GM12878 (cell line): ENCODE data around the gene NPAS3. TPM values are rescaled to one million over a fixed set of nuclear protein-coding genes. Genes with fewer than 3 reads are reported as not detected.

ENCODE experiments used
- ATAC-seq: fragments of 200-7000 bp; cut with Tn5 transposase; 3 replicates; pipeline ENCODE4 v1.9.1; 2020; ENCODE audit warnings: mild to moderate bottlenecking, moderate library complexity
- BruUV-seq: library from RNA; stranded (reverse); fragments of 400-500 nt; replicated peaks from 2 replicates; lab custom pipeline; 2021; lab: Mats Ljungman, UMichigan
- CTCF ChIA-PET: fragments of 300-600 bp; sonication (Branson Sonifier 250); formaldehyde crosslinking; extraction: SDS; loops from one replicate; lab custom pipeline; 2021; ENCODE audit warnings: inconsistent platforms; lab: Yijun Ruan, JAX
- POLR2A ChIA-PET: fragments of 350-600 bp; formaldehyde crosslinking; extraction: SDS; loops from one replicate; lab custom pipeline; 2021; ENCODE audit warnings: inconsistent platforms; lab: Charles Lee
- RAD21 ChIA-PET: fragments of 300-600 bp; sonication (Branson Sonifier 250); formaldehyde crosslinking; loops from one replicate; lab custom pipeline; 2023; ENCODE audit warnings: antibody characterized with exemption; ENCODE audit not compliant: unreplicated experiment; lab: Charles Lee
- SMC1A ChIA-PET: fragments of 300-600 bp; sonication (Branson Sonifier 250); formaldehyde crosslinking; loops from one replicate; lab custom pipeline; 2023; ENCODE audit not compliant: unreplicated experiment, uncharacterized antibody; lab: Charles Lee
- DNase-seq: peaks from one replicate; pipeline ENCODE4 v3.0.0-alpha.2; 2011; ENCODE audit warnings: low read depth, low spot score
- FAIRE-seq: peaks from 3 replicates; lab custom pipeline; 2011; peaks lifted over from hg19 to GRCh38; lab: Jason Lieb, UNC
- H2AFZ ChIP-seq: 2 replicates; pipeline ENCODE4 v1.6.0; 2011; ENCODE audit warnings: low read depth, low read length, control low read depth; ENCODE audit not compliant: control insufficient read depth
- H3K27ac ChIP-seq: 2 replicates; pipeline ENCODE4 v1.5.1; 2011; ENCODE audit warnings: control low read depth; ENCODE audit not compliant: control insufficient read depth, insufficient read depth
- H3K27me3 ChIP-seq, 2 experiments: replicated peaks in 1 of 2; 2 replicates each; pipeline versions ENCODE4 v1.6.0 to v1.6.1; 2011; ENCODE audit warnings: low read length in 1 of 2; ENCODE audit not compliant: control insufficient read depth in 2 of 2, insufficient read depth in 2 of 2
- H3K36me3 ChIP-seq, 2 experiments: 2 replicates each; pipeline ENCODE4 v1.5.1; 2011; ENCODE audit warnings: low read length in 1 of 2; ENCODE audit not compliant: control insufficient read depth in 2 of 2, insufficient read depth in 2 of 2
- H3K4me1 ChIP-seq: 2 replicates; pipeline ENCODE4 v1.6.1; 2011; ENCODE audit warnings: mild to moderate bottlenecking, low read length, moderate library complexity, mixed read lengths; ENCODE audit not compliant: control insufficient read depth, insufficient read depth
- H3K4me2 ChIP-seq: 2 replicates; pipeline ENCODE4 v1.6.0; 2011; ENCODE audit warnings: control low read depth; ENCODE audit not compliant: control insufficient read depth, insufficient read depth
- H3K4me3 ChIP-seq: fragments of 200-600 bp; sonication (generic); 2 replicates; pipeline ENCODE4 v1.5.1; 2016
- H3K79me2 ChIP-seq: 2 replicates; pipeline ENCODE4 v1.6.0; 2011; ENCODE audit warnings: low read length; ENCODE audit not compliant: control insufficient read depth, insufficient read depth
- H3K9ac ChIP-seq: 2 replicates; pipeline ENCODE4 v1.8.0; 2011; ENCODE audit warnings: low read length, control low read depth, mixed read lengths; ENCODE audit not compliant: control insufficient read depth, insufficient read depth
- H3K9me3 ChIP-seq: replicated peaks from 3 replicates; pipeline ENCODE4 v1.5.1; 2011; ENCODE audit warnings: mild to moderate bottlenecking, low read length; ENCODE audit not compliant: control insufficient read depth, insufficient read depth
- H4K20me1 ChIP-seq: 2 replicates; pipeline ENCODE4 v1.6.0; 2011; ENCODE audit not compliant: control insufficient read depth, insufficient read depth
- CBX5 ChIP-seq: sonication (generic); IDR thresholded peaks from 2 replicates; pipeline ENCODE4 v1.6.1; 2016; ENCODE audit warnings: low read depth, moderate library complexity, mild to moderate bottlenecking, inconsistent platforms
- EED ChIP-seq: sonication (generic); IDR thresholded peaks from 2 replicates; pipeline ENCODE4 v1.6.1; 2016; ENCODE audit warnings: antibody characterized with exemption, low read depth
- FOS ChIP-seq: IDR thresholded peaks from 3 replicates; pipeline ENCODE4 v1.6.1; 2011; ENCODE audit warnings: borderline replicate concordance; ENCODE audit not compliant: insufficient read length; ENCODE audit errors: extremely low read depth
- GABPA ChIP-seq: IDR thresholded peaks from 2 replicates; pipeline ENCODE4 v1.6.1; 2014; ENCODE audit warnings: antibody characterized with exemption, low read depth, mild to moderate bottlenecking, inconsistent platforms
- HCFC1 ChIP-seq: fragments of 150-350 bp; IDR thresholded peaks from 2 replicates; pipeline ENCODE4 v1.6.1; 2014; ENCODE audit warnings: low read length
- JUNB ChIP-seq: IDR thresholded peaks from 2 replicates; pipeline ENCODE4 v1.6.1; 2016; ENCODE audit warnings: antibody characterized with exemption, mild to moderate bottlenecking
- PAX5 ChIP-seq: IDR thresholded peaks from 2 replicates; pipeline ENCODE4 v1.6.1; 2011; ENCODE audit warnings: low read depth, low read length, borderline replicate concordance
- PAX8 ChIP-seq: fragments of 450-650 bp; IDR thresholded peaks from 2 replicates; pipeline ENCODE4 v1.6.1; 2017; ENCODE audit warnings: mild to moderate bottlenecking, moderate library complexity
- RAD21 ChIP-seq: IDR thresholded peaks from 2 replicates; pipeline ENCODE4 v1.6.1; 2011; ENCODE audit warnings: mild to moderate bottlenecking, low read depth, low read length, moderate library complexity; ENCODE audit not compliant: insufficient read depth
- RCOR1 ChIP-seq: conservative IDR thresholded peaks from 2 replicates; pipeline ENCODE4 v1.6.1; 2012; ENCODE audit warnings: low read depth, low read length, improper control_type of control experiment
- RUNX3 ChIP-seq: IDR thresholded peaks from 2 replicates; pipeline ENCODE4 v1.6.1; 2012; ENCODE audit warnings: low read length, inconsistent platforms
- SIX5 ChIP-seq: IDR thresholded peaks from 2 replicates; pipeline ENCODE4 v1.6.1; 2011; ENCODE audit warnings: mild to moderate bottlenecking, low read depth, low read length, moderate library complexity; ENCODE audit not compliant: severe bottlenecking
- SMAD5 ChIP-seq: IDR thresholded peaks from 2 replicates; pipeline ENCODE4 v1.6.1; 2016; ENCODE audit warnings: antibody characterized with exemption, low read depth
- SP1 ChIP-seq: IDR thresholded peaks from one replicate; pipeline ENCODE4 v1.6.1; 2011; ENCODE audit warnings: low read depth, low read length
- SREBF1 ChIP-seq: IDR thresholded peaks from 2 replicates; pipeline ENCODE4 v1.6.1; 2012; ENCODE audit warnings: mild to moderate bottlenecking, low read length
- SREBF2 ChIP-seq: IDR thresholded peaks from 2 replicates; pipeline ENCODE4 v1.6.1; 2012; ENCODE audit warnings: mild to moderate bottlenecking, low read length
- SUZ12 ChIP-seq: fragments of 200-600 bp; sonication (generic); IDR thresholded peaks from one replicate; pipeline ENCODE4 v1.6.1; 2018; ENCODE audit warnings: antibody characterized with exemption, mild to moderate bottlenecking; ENCODE audit not compliant: unreplicated experiment
- TAF1 ChIP-seq: IDR thresholded peaks from 2 replicates; pipeline ENCODE4 v1.6.1; 2011; ENCODE audit warnings: mild to moderate bottlenecking, low read depth, low read length, borderline replicate concordance
- TARDBP ChIP-seq: IDR thresholded peaks from 2 replicates; pipeline ENCODE4 v1.6.1; 2016; ENCODE audit warnings: borderline replicate concordance
- ZNF24 ChIP-seq: fragments of 450-650 bp; IDR thresholded peaks from 2 replicates; pipeline ENCODE4 v1.6.1; 2017; ENCODE audit warnings: antibody characterized with exemption, mild to moderate bottlenecking
- ZZZ3 ChIP-seq: IDR thresholded peaks from 2 replicates; pipeline ENCODE4 v1.6.1; 2011; ENCODE audit warnings: low read depth; ENCODE audit not compliant: control insufficient read depth, insufficient read length
- WGBS: methylation state at CpG from one replicate; pipeline ENCODE4 v1.1.6; 2016; ENCODE audit warnings: low lambda C conversion rate; ENCODE audit not compliant: insufficient replicate concordance, insufficient coverage; ENCODE audit errors: missing lambda C conversion rate; 5-methylcytosine and 5-hydroxymethylcytosine counted together
- in situ Hi-C: fragments of 300-500 bp; cut with MboI; formaldehyde crosslinking; loops from 9 replicates; pipeline ENCODE4 v1.14.3; 2018; ENCODE audit warnings: mixed read lengths
- intact Hi-C: fragments of 100-400 bp; cut with micrococcal nuclease; formaldehyde crosslinking; loops from one replicate; pipeline ENCODE4 v1.14.2; 2022; ENCODE audit not compliant: unreplicated experiment
- polyA plus RNA-seq, 11 experiments: library from polyadenylated mRNA; depleted of rRNA in 4 of 11; unstranded in 6 of 11; stranded (reverse) in 5 of 11; fragments of >200 nt; fragmentation: Nextera tagmentation in 4 of 11; fragmentation: Illumina TruSeq in 1 of 11; extraction: Ambion mirVana in 4 of 11; extraction: Trizol in 1 of 11; gene quantifications; 1 replicate in 1 of 11; 2 replicates in 10 of 11; pipeline versions ENCODE4 v1.2.1 to v1.2.3, GENCODE V29; 2011 to 2016; ENCODE audit warnings: inconsistent platforms in 2 of 11, missing spikeins in 2 of 11, low read depth in 1 of 11
- total RNA-seq, 4 experiments: library from RNA; depleted of rRNA in 3 of 4; stranded (reverse); fragments of >200 nt in 3 of 4; fragmentation: Illumina TruSeq in 1 of 4; extraction: Trizol in 1 of 4; gene quantifications; 2 replicates each; pipeline versions ENCODE4 v1.2.1 to v1.2.3, GENCODE V29; 2013 to 2021
- TF ChIP-seq, protein P1 (sequence below): IDR thresholded peaks from 2 replicates; pipeline ENCODE4 v1.6.1; 2011; ENCODE audit warnings: low read depth, mild to moderate bottlenecking, low read length, moderate library complexity, borderline replicate concordance; ENCODE audit errors: extremely low read depth
- TF ChIP-seq, protein P2 (sequence below): fragments of 450-650 bp; IDR thresholded peaks from 2 replicates; pipeline ENCODE4 v1.6.1; 2017; ENCODE audit warnings: mild to moderate bottlenecking, low read depth, inconsistent platforms; ENCODE audit not compliant: poor library complexity, severe bottlenecking
- TF ChIP-seq, protein P3 (sequence below): IDR thresholded peaks from 2 replicates; pipeline ENCODE4 v1.6.1; 2011; ENCODE audit warnings: borderline replicate concordance, low read depth, mild to moderate bottlenecking, moderate library complexity, mixed read lengths, low read length; ENCODE audit not compliant: insufficient read depth; ENCODE audit errors: extremely low read length

NPAS3 gene
- total and polyA plus RNA-seq, 10 of the 15 experiments (the other 5 are each of a cell fraction or from before 2014, with no cell fraction given) = under 0.01 to 2.7 (median 0.03) TPM; not detected in 6

DNA sequence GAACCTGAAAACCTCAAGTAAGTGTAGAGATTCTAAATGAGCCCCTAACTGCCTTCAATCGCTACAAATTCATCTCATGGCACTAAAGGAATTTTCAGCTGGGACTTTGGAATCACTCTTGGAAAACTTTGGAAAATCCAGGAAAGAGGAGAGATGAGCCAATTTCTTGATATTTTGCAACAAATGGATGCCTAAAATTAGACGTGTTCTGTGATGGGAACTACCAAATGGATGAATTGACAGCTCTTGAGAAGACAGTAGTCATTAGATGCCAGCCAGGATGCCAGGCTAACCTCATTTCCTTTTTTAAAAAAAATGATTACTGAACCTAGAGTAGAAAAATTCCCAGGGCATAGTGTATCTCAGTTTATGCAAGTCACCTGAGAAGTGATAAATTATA, 78.3 kb downstream of the NPAS3 start (continued):
- no peak for TF ChIP-seq SREBF1
- no peak for TF ChIP-seq SIX5
- no peak for TF ChIP-seq PAX5
- TF ChIP-seq SP1 = no peak
- TF ChIP-seq HCFC1 = no peak
- no peak for TF ChIP-seq RAD21
- TF ChIP-seq SMAD5 = no peak
- TF ChIP-seq SUZ12 = no peak
- TF ChIP-seq TAF1 = no peak

DNA sequence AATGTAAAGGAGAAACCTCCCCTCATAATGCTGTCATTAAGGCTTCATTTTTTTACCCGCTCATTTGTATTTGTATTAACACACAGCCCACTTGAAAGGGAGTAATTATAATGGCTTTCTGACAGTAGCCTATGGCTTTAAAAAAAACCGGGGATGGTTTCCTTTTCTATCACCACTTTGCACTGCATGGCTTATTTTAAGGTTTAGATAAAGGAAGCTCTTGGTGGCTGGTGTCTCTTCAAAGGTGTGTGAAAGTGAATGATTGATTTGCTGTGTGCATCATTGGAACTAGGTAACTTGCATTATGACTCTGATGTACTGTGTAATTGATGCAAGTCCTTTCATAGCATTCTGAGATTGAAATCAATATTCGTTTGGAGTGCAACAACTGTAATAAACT, 80.7 kb downstream of the NPAS3 start:
- in situ Hi-C loops (no loop called here), intact Hi-C loops (no loop called here)
- Histone ChIP-seq H3K79me2 (no peaks in the 10 kb centered on the region), H2AFZ (no peak overlapping the region), H3K9ac (no peak overlapping the region), H3K4me1 (no peaks in the 10 kb centered on the region), H3K9me3 (no peaks in the 10 kb centered on the region), H3K36me3 (no peaks in the 10 kb centered on the region), H4K20me1 (no peaks in the 10 kb centered on the region), H3K27ac (no peak overlapping the region), H3K4me3 (no peak overlapping the region), H3K4me2 (no peak overlapping the region), H3K27me3 (peaks cover 0 to 3% of the 10 kb centered on the region in 2 experiments; a peak in 1 of 4 replicates)
- ATAC-seq = peak; percentile 55
- no peak for FAIRE-seq
- CTCF ChIA-PET = no interaction called here
- 31% methylated on average over 3 of the region's 3 CpGs for WGBS
- no peak for DNase-seq
- SMC1A ChIA-PET = no interaction called here
- no TSS peak for BruUV-seq
- POLR2A ChIA-PET = no interaction called here
- RAD21 ChIA-PET = no interaction called here
- TF ChIP-seq SREBF2 (no peak), SIX5 (no peak), PAX8 (no peak), GABPA (no peak), ZZZ3 (no peak), JUNB (peak; percentile 31; the same call in 1 of the 2 replicates), TARDBP (no peak), ZNF24 (no peak), RCOR1 (no peak), RUNX3 (peak; percentile 15; the same call in 1 of the 2 replicates), EED (no peak), CBX5 (no peak), FOS (no peak), SMAD5 (no peak)
- TF ChIP-seq, protein P1, sequence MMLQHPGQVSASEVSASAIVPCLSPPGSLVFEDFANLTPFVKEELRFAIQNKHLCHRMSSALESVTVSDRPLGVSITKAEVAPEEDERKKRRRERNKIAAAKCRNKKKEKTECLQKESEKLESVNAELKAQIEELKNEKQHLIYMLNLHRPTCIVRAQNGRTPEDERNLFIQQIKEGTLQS = no peak
- TF ChIP-seq, protein P2, sequence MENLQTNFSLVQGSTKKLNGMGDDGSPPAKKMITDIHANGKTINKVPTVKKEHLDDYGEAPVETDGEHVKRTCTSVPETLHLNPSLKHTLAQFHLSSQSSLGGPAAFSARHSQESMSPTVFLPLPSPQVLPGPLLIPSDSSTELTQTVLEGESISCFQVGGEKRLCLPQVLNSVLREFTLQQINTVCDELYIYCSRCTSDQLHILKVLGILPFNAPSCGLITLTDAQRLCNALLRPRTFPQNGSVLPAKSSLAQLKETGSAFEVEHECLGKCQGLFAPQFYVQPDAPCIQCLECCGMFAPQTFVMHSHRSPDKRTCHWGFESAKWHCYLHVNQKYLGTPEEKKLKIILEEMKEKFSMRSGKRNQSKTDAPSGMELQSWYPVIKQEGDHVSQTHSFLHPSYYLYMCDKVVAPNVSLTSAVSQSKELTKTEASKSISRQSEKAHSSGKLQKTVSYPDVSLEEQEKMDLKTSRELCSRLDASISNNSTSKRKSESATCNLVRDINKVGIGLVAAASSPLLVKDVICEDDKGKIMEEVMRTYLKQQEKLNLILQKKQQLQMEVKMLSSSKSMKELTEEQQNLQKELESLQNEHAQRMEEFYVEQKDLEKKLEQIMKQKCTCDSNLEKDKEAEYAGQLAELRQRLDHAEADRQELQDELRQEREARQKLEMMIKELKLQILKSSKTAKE = no peak
- TF ChIP-seq, protein P3, sequence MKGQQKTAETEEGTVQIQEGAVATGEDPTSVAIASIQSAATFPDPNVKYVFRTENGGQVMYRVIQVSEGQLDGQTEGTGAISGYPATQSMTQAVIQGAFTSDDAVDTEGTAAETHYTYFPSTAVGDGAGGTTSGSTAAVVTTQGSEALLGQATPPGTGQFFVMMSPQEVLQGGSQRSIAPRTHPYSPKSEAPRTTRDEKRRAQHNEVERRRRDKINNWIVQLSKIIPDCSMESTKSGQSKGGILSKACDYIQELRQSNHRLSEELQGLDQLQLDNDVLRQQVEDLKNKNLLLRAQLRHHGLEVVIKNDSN = no peak
